B cell (primary cell): ENCODE measurements around the gene SH2B2.
"Not testable (repeated sequence)": the region's sequence is repeated elsewhere in the genome, so short reads cannot be mapped to it uniquely, and the experiment has no call there.

ENCODE experiments used
- EZH2 ChIP-seq: IDR thresholded peaks from 2 replicates; pipeline ENCODE4 v1.6.1; 2012; ENCODE audit warnings: borderline replicate concordance, low read depth, mild to moderate bottlenecking, moderate library complexity, low read length; ENCODE audit not compliant: insufficient read depth, poor library complexity, severe bottlenecking
- TF ChIP-seq, protein P1 (sequence below): fragments of 200-600 bp; IDR thresholded peaks from one replicate; pipeline ENCODE4 v1.8.0; 2022; ENCODE audit warnings: antibody characterized with exemption, mild to moderate bottlenecking

DNA sequence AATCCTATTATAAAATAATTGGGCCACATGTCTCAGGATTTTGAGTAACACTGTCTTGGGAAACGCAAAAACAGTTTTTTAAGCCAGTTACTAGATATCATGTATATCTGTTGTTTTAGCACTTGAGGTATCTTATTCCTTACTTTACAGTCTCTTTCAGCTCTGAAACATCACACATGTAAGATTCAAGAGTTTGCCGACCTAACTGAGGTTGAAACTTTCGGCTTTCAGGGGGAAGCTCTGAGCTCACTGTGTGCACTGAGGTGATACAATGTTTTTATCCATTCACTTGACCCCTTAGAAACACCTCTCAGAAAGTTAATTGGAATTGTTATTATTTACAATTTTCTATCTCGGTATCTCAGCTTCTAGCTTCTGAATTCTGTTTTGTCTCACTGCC is 50.8 kb downstream of the SH2B2 start:
- TF ChIP-seq, protein P1, sequence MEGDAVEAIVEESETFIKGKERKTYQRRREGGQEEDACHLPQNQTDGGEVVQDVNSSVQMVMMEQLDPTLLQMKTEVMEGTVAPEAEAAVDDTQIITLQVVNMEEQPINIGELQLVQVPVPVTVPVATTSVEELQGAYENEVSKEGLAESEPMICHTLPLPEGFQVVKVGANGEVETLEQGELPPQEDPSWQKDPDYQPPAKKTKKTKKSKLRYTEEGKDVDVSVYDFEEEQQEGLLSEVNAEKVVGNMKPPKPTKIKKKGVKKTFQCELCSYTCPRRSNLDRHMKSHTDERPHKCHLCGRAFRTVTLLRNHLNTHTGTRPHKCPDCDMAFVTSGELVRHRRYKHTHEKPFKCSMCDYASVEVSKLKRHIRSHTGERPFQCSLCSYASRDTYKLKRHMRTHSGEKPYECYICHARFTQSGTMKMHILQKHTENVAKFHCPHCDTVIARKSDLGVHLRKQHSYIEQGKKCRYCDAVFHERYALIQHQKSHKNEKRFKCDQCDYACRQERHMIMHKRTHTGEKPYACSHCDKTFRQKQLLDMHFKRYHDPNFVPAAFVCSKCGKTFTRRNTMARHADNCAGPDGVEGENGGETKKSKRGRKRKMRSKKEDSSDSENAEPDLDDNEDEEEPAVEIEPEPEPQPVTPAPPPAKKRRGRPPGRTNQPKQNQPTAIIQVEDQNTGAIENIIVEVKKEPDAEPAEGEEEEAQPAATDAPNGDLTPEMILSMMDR = not testable (repeated sequence)
- not testable (repeated sequence) for TF ChIP-seq EZH2
